Chondrocyte (in vitro differentiated cells): ENCODE data around the gene MEST. TPM values are rescaled to one million over a fixed set of nuclear protein-coding genes. Genes with fewer than 3 reads are reported as not detected.
"Not testable (repeated sequence)": the region's sequence is repeated elsewhere in the genome, so short reads cannot be mapped to it uniquely, and the experiment has no call there.

Experiments
- DNase-seq: peaks from one replicate; pipeline ENCODE4 v3.0.0; 2021; ENCODE audit warnings: mixed read lengths, low spot score
- H3K27ac Mint-ChIP-seq: one replicate; pipeline ENCODE4 v1.8.0; 2021; ENCODE audit warnings: mild to moderate bottlenecking, moderate library complexity, mixed read lengths; ENCODE audit not compliant: unreplicated experiment
- H3K27me3 Mint-ChIP-seq: 2 replicates; pipeline ENCODE4 v1.8.0; 2021; ENCODE audit warnings: low read depth, mixed read lengths
- H3K36me3 Mint-ChIP-seq: 2 replicates; pipeline ENCODE4 v1.8.0; 2021; ENCODE audit warnings: low read depth, mixed read lengths
- H3K4me1 Mint-ChIP-seq: 2 replicates; pipeline ENCODE4 v1.8.0; 2021; ENCODE audit warnings: low read depth, mild to moderate bottlenecking, mixed read lengths
- H3K4me3 Mint-ChIP-seq: one replicate; pipeline ENCODE4 v1.8.0; 2021; ENCODE audit warnings: mild to moderate bottlenecking, moderate library complexity, mixed read lengths; ENCODE audit not compliant: unreplicated experiment
- H3K9me3 Mint-ChIP-seq: 2 replicates; pipeline ENCODE4 v1.8.0; 2021; ENCODE audit warnings: low read depth, mixed read lengths
- total RNA-seq: library from RNA; stranded (reverse); gene quantifications from 3 replicates; pipeline ENCODE4 v1.2.1, GENCODE V29; 2021
- TF ChIP-seq, protein P1 (sequence below): fragments of 200-600 bp; sonication (generic); IDR thresholded peaks from 2 replicates; pipeline ENCODE4 v1.5.0; 2021; ENCODE audit warnings: antibody characterized with exemption, mild to moderate bottlenecking, moderate library complexity

The MEST gene
- total RNA-seq, 1 donor from 2014 or later = 62.1 TPM

GRCh38 chr7:130524628-130525027, 32.7 kb downstream of the MEST start:
- H3K4me3 Mint-ChIP-seq = no peak overlapping the region
- H3K27me3 Mint-ChIP-seq = no peaks in the 10 kb centered on the region
- no peak for DNase-seq
- H3K9me3 Mint-ChIP-seq = no peaks in the 10 kb centered on the region
- TF ChIP-seq, protein P1, sequence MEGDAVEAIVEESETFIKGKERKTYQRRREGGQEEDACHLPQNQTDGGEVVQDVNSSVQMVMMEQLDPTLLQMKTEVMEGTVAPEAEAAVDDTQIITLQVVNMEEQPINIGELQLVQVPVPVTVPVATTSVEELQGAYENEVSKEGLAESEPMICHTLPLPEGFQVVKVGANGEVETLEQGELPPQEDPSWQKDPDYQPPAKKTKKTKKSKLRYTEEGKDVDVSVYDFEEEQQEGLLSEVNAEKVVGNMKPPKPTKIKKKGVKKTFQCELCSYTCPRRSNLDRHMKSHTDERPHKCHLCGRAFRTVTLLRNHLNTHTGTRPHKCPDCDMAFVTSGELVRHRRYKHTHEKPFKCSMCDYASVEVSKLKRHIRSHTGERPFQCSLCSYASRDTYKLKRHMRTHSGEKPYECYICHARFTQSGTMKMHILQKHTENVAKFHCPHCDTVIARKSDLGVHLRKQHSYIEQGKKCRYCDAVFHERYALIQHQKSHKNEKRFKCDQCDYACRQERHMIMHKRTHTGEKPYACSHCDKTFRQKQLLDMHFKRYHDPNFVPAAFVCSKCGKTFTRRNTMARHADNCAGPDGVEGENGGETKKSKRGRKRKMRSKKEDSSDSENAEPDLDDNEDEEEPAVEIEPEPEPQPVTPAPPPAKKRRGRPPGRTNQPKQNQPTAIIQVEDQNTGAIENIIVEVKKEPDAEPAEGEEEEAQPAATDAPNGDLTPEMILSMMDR = no peak
- peaks cover 10% of the 10 kb centered on the region for H3K36me3 Mint-ChIP-seq
- no peaks in the 10 kb centered on the region for H3K4me1 Mint-ChIP-seq
- H3K27ac Mint-ChIP-seq = no peak overlapping the region

DNA sequence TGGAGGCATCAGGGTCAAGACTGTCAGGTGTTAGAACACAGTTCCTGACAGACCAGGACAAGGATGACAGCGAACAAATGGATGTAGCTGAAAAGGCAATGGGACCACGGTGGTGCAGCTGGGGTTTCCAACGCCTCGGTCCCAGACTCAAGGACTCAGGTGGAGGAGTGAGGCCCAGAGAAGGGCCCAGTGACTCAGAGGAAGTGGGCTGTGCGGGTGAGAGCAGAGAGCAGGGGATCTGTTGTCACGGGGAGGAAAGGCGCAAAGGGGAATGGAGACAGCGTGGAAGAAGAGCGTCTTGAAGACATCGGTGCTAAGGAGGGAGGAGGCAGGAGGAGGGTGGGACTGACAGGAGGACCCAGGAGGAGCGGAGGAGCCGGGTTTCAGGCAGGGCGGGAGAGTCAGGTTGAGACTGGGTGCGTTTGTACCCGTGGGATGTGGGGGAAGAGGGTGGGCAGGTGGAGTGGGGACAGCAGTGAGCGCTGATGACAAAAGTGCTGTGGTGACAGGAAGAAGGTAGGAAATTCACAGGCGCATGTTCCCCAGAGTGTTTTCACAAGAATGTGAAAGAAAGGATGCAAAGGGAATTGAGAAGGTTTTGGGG, 36.0 kb downstream of the MEST start:
- H3K4me1 Mint-ChIP-seq, H3K27ac Mint-ChIP-seq, H3K4me3 Mint-ChIP-seq, H3K27me3 Mint-ChIP-seq, DNase-seq, H3K9me3 Mint-ChIP-seq: not testable (repeated sequence)
- peaks cover 23% of the 10 kb centered on the region for H3K36me3 Mint-ChIP-seq

GRCh38 chr7:130529417-130529816, 37.5 kb downstream of the MEST start:
- no peaks in the 10 kb centered on the region for H3K4me1 Mint-ChIP-seq
- TF ChIP-seq, protein P1 = no peak
- no peak for DNase-seq
- peaks cover 23% of the 10 kb centered on the region for H3K36me3 Mint-ChIP-seq
- H3K4me3 Mint-ChIP-seq = no peak overlapping the region
- H3K27ac Mint-ChIP-seq = no peak overlapping the region
- no peaks in the 10 kb centered on the region for H3K9me3 Mint-ChIP-seq
- H3K27me3 Mint-ChIP-seq = no peaks in the 10 kb centered on the region

GRCh38 chr7:130537894-130538293, 46.0 kb downstream of the MEST start:
- H3K27ac Mint-ChIP-seq, H3K9me3 Mint-ChIP-seq, H3K4me3 Mint-ChIP-seq, H3K4me1 Mint-ChIP-seq, DNase-seq, H3K27me3 Mint-ChIP-seq, H3K36me3 Mint-ChIP-seq: not testable (repeated sequence)

GRCh38 chr7:130541287-130541686, 49.4 kb downstream of the MEST start:
- not testable (repeated sequence) for H3K4me3 Mint-ChIP-seq, H3K36me3 Mint-ChIP-seq, H3K9me3 Mint-ChIP-seq

DNA sequence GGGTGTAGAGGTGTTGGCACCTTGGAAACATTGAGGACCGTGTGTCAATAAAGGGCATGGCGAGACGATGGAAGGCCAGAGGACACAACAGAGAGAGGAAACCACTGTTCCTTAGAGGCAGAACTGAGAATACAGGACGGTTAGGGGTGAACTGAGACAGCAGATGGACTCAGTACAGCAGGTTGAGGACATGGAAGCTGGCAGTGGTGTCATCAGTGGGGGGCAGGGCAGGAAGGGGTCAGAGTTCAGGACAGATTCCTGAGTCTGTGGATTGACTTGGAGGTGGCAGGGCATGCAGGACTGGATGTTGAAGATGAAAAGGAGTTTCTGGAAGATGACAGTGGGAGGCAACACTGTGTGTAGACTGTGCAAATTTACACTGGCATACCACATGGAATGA, 50.4 kb downstream of the MEST start:
- not testable (repeated sequence) for H3K9me3 Mint-ChIP-seq, H3K4me3 Mint-ChIP-seq, H3K36me3 Mint-ChIP-seq, H3K27ac Mint-ChIP-seq, H3K27me3 Mint-ChIP-seq, DNase-seq, H3K4me1 Mint-ChIP-seq

More at GRCh38 chr7:130541287-130541686, 49.4 kb downstream of the MEST start:
- not testable (repeated sequence) for H3K27ac Mint-ChIP-seq, H3K4me1 Mint-ChIP-seq, H3K27me3 Mint-ChIP-seq, DNase-seq

GRCh38 chr7:130543487-130544010, 51.7 kb downstream of the MEST start:
- H3K4me1 Mint-ChIP-seq = no peaks in the 10 kb centered on the region
- H3K9me3 Mint-ChIP-seq = no peaks in the 10 kb centered on the region
- no peak for DNase-seq
- no peak overlapping the region for H3K27ac Mint-ChIP-seq
- TF ChIP-seq, protein P1 = no peak
- H3K36me3 Mint-ChIP-seq = peaks cover 12% of the 10 kb centered on the region
- no peak overlapping the region for H3K4me3 Mint-ChIP-seq
- H3K27me3 Mint-ChIP-seq = no peaks in the 10 kb centered on the region
